ENCODE measurements around the gene KATNB1.
A peak's percentile ranks its signal among the peaks of the same experiment; 100 is the strongest.

Gene KATNB1

DNA sequence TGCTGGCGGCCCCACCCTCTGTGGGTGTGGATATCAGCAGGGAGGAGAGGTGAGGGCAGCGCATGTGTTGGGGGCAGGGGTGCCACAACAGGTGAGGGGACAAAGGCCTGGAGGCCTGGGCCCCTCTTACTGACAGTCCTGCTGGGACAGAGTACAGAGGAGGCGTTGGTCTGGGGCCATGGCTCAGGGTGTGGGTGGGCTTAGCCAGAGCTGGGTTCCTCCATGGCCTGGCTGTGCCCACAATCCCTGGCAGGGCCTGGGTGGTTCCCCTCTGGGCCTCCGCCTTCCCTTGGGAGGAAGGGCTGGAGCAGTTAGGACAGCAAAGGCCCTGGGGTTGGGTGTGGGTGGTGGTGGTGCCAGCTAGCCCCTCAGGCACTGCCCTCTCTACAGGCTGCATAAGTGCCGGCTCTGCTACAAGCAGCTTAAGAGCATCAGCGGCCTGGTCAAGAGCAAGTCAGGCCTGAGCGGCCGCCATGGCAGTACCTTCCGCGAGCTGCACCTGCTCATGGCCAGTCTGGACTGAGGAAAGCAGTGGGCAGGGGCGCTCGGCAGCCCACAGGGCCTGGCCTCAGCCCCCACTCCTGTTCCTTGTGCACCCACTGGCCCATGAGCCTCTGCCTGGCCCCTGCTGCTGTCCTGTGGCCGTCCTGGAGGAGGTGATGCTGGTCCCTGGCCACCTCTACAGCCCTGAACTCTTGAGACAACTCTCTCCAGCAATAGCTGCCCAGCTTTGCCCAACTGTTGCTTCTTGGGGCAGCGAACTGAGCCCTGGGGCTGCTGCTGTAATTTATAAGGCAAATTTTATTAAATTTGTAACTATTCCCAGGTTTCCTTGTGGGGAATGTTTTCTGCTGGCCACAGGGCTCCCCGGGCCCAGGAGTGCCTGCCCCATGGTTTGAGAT lies 21.1 kb downstream of the KATNB1 start:
- DNase-seq (ENCODE audit: low read depth, low spot score) = no peak

DNA sequence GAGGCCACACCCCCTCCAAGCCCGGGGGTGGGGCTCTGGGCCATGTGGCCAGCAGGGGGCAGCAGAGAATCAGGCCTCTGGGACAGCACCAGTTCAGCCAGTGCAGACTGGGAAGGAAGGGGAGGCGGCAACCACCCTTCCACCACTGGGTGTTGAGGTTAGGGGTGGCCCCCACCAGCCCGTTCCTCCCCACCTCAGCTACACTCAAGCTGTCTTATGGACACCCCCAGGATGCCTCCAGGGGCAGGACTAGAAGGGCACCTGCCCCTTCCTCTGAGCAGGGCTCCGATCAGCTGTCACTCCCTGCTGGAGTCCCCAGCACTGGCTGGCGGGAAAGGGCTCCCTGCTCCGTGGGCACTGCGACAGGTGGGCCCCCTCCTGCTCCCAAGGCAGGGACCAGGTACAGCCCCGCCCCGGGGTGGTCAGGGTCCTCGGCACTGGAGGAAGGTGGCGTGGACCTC lies 21.8 kb downstream of the KATNB1 start:
- DNase-seq (ENCODE audit: low read depth, low spot score) = no peak

DNA sequence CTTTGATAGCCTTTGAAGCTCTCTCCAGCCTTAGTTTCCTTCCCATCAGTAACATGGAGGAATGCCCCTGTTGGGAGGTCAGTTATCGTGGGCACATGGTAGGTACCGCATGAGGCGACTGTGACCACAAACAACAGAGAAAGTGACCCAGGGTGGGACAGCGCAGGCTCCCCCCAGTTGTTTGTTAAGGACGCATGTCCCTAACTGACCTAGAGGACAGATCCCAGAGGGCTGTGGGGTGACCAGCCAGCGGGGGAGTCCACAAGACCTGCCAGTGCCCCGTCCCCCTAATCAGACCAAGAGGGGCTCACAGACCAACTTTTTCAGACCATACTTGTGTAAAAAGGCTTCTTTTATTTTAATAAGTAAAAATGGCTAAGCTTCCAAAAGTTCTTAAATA lies 22.3 kb downstream of the KATNB1 start:
- DNase-seq (ENCODE audit: low read depth, low spot score) = no peak

DNA sequence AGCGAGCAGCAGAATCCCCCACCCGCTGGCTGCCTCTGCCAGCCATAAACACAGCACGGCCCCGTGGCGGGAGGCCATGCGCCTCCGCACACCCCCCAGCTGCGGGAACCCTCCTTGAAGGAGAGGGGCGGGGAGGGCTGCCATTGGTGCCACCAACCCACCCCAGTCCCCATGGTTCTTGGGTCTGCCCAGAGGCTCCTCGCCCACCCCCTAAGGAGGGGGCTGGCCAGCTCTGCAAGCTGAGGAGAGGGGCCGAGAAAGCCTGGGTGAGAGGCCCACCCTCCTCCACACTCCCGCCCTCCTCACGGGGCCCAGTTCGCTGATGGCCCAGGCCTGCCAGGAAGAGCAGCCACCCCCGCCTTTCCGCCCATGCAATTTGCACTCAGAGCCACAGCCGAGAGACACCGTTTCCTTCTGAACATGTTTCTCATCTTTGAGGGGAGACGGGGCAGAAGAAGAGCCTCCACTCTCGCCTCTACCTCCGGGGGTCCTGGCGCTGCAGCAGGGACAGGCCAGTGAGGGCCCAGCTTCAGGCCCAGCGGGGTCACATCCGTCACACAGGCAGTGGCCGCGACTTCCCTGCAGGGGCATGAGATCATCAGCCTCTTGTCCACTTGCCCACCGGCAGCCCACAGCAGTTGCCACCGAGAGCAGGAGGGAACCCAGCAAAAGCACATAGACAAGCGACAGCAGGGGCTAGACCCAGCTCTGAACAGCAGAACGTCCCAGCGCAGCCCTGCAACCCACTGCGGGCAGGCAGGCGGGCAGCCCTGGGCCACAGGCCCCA lies 23.0 kb downstream of the KATNB1 start:
- no peak for DNase-seq (ENCODE audit: low read depth, low spot score)

DNA sequence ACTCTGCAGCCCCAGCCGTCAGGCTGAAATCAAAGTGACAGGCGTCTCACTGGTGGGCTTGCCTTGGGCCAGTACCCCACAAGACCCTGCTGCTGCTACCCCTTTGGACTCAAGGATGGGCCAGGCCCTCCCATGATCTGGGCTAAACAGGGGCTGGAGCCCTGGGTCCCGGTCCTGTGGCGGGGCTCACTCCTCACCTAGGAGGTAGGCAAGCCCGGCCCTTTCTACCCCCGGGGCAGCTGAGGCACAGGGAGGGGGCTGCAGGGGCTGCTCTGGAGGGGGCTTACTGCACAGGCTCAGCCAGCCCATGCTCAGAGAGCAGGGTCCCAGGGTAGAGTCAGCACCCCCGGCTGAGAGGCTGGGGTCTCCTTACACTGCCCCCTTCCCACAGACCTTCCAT lies 23.6 kb downstream of the KATNB1 start:
- DNase-seq (ENCODE audit: low read depth, low spot score) = no peak

DNA sequence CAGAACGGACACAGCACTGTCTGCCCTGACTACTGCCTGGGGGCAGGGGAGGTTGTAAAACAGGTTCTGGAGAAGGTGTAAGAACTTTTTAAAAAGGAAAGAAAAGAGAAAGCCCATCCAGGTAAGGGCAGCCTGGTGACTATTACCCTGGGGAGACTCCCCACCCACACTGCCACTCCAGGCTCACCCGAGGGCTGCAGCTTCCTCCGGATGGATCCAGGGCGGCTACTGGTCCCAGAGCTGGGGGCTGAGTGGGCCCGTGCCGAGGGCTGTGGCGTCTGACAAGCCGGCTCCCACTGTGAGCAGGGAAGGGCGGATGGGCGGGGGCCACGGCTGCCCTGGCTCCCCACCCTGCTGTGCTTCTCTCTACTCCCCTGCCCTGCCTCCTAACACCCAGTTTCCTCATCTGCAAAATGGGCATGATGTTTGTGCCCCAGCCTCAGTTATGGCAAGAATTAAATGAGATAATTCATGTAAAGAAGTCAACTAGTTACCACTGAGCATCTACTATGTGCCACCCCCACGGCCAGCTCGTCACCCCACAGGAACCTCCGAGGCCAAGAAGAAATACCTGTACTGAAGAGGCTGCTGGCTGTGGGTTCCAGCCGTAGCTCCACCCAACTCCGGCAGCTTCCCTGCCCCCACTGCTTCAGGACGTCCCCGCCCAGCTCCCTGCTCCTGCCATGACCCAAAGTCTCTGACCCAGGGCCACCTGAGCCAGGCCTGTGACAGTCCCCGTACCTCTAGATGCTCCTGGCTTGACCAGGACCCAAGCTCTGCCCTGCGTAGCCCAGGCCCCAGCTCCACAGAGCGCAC lies 24.2 kb downstream of the KATNB1 start:
- DNase-seq (ENCODE audit: low read depth, low spot score) = no peak

DNA sequence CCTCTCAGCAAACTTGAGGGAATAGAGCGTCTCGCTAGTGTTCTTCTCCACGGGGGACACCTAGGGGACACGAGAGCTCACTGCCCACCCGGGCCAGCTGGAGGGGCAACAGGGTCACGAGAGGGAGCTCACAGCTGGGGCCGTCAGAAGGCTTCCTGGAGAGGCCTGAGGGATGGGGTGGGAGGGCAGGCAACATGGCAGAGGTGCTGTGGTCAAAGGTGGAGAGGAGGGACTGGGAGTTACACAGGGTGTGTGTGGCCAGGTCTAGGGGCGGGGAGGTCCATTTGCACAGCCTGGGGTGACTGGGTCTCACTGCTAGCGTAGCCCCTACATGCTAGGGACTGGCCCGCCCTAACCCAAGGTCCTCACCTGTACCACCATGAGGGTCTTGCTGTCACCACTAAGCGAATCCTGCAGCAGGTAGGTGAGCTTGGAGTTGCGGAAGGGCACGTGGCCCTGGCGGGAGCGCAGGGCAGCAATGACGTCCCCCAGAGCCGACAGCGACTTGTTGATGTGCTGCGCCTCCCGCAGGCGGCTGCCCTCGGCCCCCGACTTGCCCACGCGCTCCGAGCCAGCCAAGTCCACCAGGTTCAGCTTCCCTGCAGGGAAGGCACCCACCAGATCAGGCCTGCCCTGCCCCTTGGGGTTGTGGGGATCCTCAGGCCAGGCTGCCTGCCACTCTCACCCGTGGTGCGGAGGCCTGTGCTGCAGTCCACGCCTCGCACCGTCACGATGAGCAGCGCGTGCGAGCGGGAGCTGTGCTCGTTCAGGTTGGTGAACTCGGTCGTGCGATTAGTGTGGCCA lies 25.0 kb downstream of the KATNB1 start:
- no peak for DNase-seq (ENCODE audit: low read depth, low spot score)

DNA sequence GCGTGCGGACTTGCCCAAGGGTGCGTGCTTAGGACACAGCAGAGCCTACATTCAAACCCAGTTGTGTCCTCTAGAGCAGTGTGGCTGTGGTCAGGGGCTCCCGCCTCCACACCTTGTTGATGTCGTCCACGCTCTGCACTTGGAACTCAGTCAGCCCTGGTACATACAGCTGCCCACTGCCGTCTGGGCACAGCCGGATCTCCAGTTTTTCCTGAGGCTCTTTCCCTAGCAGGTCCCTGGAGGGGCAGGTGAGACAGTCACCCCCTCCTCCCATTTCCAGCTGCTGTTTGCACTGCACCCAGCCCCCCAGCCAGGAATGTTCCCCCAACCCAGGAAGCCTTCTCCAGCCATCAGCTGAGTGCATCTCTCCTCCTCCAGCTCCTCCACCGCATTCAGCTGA lies 25.7 kb downstream of the KATNB1 start:
- DNase-seq (ENCODE audit: low read depth, low spot score) = no peak

DNA sequence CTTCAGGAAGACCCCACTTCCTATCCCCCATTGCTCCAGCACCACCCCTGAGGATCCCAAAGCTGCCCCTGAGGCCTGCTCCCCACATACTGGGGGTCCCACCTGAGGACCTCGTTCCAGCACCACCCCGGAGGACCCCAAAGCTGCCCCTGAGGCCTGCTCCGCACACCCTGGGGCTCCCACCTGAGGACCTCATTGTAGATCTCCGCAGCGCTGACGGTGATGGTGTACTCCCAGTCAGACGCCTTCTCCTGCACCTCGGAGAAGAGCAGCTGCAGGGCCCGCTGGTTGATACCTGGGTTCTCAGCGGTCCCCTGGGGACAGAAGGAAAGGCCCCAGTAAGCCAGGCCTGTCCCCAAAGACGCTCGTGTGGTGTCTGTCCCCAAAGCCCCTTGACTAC lies 26.4 kb downstream of the KATNB1 start:
- no peak for DNase-seq (ENCODE audit: low read depth, low spot score)

DNA sequence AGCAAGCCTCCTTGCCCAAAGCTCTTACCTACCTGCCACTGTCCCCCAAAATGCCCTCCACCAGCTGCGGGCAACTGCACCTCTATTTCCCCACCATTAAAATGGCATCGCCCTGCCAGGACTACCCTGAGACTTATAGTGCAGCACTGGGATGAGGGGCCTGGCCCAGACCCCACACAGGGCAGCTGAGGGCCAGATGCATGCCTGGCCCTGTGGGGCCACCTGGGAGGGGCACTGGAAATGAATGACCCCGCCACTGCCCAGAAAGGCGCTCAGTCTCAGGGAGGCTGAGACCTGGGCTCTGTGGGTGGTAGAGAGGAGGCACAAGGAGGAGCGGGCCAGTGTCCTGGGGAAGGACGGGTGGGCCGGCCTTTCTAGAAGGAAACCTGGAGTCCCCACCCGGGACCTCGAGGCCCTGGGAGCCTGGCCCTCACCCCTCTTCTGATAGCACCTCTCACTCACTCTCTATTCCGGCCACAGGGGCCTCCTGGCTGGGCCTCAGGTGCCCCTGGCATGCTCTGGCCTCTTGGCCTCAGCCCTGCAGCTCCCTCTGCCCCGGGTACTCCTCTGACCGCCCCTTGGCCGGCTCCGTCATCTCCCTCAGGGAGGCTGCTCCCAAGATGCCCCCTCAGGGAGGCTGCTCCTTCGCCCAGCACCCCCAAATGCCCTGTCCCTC lies 26.9 kb downstream of the KATNB1 start:
- DNase-seq (ENCODE audit: low read depth, low spot score) = no peak

DNA sequence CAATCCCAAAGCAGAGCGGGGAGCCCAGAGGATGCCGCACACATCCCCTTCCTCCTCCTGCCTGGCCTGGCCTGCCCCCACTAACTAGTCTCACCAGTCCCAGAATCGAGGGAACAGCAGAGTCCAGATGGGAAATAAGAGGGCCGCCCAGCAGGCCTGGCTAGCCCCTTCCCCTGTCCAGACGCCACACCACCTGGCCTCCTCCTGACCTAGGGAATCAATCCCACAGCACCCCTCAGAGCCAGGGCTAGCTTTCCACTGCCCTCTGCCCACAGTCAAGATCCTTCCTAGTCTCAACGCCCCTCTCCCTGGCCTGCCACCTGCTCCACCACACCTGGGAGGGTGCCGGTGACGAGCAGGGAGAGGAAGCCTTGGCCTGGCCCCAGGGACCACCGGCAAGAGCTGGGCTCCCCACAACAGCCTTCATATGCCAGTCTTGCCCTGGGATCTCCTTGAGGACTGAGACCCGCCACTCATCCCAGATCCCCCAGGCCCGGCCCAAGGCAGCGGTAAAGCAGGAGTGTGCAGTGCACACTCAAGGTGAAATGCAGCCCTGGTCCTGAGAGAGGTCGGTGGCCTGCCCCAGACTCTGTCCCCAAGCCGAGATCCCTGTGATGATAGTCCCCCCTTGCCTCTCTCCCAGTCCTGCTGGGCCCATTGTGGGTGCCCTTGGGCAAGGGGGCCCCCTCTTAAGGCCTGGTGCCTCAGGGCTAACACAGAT lies 27.9 kb downstream of the KATNB1 start:
- no peak for DNase-seq (ENCODE audit: low read depth, low spot score)

DNA sequence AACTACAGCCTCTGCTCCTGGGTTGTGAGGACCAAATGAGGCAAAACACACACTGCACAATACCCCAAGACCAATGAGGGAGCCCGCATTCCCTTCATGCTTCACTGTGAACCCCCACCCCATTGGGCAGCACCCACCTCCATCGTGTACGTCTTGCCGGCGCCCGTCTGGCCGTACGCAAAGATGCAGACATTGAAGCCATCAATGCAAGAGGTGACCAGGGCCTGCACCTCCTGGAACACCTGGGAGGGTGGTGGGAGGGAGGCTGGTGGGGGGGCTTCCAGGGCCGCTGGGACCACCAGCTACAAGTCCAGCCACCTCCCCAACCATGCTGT lies 28.4 kb downstream of the KATNB1 start:
- no peak for DNase-seq (ENCODE audit: low read depth, low spot score)

DNA sequence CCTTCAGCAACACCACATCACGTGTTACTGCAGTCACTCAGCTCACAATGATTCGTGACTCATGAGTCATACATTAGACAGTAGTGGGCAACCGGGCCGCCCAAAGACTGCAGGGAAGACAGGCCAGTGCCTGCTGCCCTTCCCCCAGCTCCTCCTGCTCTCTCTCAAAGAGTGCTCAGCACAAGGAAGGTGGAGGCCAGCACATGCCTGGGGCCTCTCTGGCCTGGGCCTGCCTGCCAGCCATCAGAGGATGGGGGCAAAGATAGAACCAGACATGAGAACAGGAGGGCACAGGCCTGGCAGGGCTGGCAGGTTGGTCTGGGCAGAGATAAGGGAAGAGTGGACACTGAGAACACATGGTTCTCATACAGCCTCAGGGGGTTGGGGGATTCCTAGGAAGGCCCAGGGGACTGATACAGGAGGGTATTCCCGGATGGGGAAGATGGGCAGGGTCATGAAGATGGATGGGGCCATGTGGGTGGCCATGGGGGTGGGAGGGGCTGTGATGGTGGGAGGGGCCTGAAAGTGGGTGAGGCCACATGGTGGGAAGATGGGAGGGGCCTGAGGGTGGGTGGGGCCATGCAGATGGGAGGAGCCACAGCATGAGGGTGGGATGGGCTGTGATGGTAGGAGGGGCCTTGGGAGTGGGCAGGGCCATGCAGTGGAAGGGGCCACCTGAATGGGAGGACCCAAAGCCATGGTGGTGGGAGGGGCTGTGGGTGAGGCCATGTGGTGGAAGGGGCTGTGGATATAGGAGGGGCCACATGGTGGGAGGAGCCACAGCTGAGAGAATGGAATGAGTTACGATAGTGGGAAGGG lies 29.0 kb downstream of the KATNB1 start:
- DNase-seq (ENCODE audit: low read depth, low spot score) = peak; percentile 74

DNA sequence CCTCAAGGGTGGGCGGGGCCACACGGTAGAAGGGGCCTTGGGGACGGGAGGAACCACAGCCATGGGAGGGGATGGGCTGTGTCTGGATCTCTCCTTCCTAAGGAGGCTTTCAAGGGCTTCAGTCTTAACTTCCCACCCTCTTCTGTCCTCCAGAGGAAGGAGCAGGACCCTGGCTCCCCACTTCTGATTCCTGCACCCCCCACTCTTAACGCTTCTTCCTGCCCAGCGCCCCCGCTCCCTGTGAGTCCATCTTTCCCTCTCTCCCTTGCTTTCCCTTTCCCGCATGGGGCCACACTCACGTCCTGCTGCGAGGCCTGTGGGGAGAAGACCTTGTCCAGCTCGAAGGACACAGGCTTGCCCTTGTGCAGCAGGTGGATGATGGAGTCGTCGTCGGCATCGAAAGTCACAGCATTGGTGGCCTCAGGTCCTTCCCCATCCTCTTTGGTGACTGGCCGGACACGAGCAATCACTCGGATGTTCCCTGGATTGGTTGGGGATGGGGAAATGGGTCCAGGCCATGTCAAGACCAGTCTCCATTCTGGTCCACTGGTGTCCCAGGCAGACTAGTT lies 29.7 kb downstream of the KATNB1 start:
- DNase-seq (ENCODE audit: low read depth, low spot score) = no peak

DNA sequence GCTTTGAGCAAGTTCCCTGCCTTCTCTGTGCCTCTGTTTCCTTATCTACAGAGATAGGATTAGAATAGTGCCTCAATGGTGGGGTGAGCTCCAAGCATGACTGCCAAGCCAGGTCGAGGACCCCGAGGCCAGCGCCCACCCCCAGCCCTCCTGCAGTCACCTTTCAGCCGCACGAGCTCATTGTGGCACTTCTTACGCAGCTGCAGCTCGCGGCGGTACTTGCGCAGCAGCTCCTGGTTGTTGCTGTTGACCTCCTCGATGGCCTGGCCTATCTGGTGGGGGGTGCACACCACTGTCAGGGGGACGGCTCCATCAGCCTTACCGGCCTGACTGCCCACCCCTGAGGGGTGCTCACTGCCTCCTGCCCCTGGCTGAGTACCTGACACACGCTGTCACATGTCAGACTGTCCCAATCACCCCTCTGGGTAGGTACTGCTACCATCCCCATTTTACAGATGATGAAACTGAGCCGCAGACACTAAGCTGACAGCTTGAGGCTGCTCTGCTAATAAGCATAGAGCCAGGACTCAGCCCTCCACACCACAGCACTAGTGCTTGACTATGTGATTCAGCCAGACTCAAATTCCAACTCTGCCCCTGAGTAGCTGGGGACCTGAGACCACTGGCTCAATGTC lies 31.3 kb downstream of the KATNB1 start:
- DNase-seq (ENCODE audit: low read depth, low spot score) = no peak

DNA sequence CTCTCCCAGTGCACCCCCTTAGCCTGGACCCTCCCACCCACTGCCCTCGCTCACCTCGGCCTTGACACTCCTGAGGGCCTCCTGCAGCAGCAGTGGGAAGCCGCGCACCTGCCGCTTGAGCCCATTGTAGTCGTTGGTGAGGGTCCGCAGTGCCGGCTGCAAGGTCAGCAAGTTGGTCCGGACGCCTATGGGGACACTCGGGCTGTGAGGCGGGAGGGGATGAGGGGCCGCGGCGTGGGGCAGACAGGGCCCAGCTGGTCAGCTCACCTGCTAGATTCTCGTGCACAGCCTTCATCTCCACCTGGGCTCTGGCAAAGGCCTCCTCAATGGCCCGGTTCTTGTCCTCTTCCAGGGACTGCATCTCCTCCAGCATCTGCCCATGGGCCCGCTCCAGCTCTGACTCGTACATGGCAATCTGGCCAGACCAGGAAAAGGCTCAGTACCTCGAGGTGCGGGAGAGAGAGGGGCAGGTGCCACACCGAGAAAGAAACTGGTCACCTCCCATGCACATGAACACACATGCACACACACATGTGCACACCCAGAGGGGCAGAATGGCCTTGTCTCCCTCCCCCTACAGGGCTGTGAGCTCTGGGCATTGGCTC lies 34.1 kb downstream of the KATNB1 start:
- DNase-seq (ENCODE audit: low read depth, low spot score) = no peak

DNA sequence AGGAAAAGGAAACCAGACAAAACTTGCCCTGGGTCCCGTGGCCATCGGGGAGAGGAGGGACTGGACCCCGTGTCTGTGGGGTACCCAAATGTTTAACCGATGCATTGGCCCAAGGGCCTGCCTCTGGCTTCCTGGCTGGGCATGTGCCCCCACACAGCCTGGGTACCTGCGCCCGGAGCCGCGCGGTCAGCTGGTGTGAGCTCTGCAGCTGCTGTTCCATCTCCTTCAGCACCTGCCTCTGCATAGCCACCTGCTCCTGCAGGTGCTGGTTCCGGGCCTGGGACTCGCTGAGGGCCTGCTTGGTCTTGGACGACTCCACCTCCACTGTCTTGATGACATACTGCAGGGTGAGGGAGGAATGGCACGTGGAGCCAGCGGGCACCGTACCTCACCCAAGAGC lies 34.8 kb downstream of the KATNB1 start:
- no peak for DNase-seq (ENCODE audit: low read depth, low spot score)

Measured in iPS DF 19.7 (cell line).